Stimulated activated CD4-positive, alpha-beta T cell treated with anti-CD3 and anti-CD28 coated beads, Interleukin-12 subunit alpha, Interleukin-12 subunit beta, amount 100 ng/mL, for 4 hours (primary cell): ENCODE results near the gene ZNF277.
"Not testable (repeated sequence)": the region's sequence is repeated elsewhere in the genome, so short reads cannot be mapped to it uniquely, and the experiment has no call there.

ENCODE experiments used
- DNase-seq: peaks from one replicate; pipeline ENCODE4 v3.0.0-alpha.2; 2020

ZNF277 gene

GRCh38 chr7:112298543-112299100 is 92.1 kb downstream of the ZNF277 start:
- DNase-seq = no peak

GRCh38 chr7:112300072-112300471 is 93.6 kb downstream of the ZNF277 start:
- DNase-seq = no peak

GRCh38 chr7:112300831-112301407 is 94.4 kb downstream of the ZNF277 start:
- no peak for DNase-seq

GRCh38 chr7:112302566-112302965 is 96.1 kb downstream of the ZNF277 start:
- DNase-seq = no peak

- DNase-seq = no peak
These were observed 100.4 kb downstream of the ZNF277 start for GRCh38 chr7:112306903-112307302.

GRCh38 chr7:112307506-112307905 is 101.0 kb downstream of the ZNF277 start:
- DNase-seq = no peak

GRCh38 chr7:112308974-112309373 is 102.5 kb downstream of the ZNF277 start:
- DNase-seq = no peak

GRCh38 chr7:112316803-112317202 is 110.3 kb downstream of the ZNF277 start:
- not testable (repeated sequence) for DNase-seq

GRCh38 chr7:112322070-112322469 is 115.6 kb downstream of the ZNF277 start:
- DNase-seq = no peak

- DNase-seq = no peak
These were observed 121.1 kb downstream of the ZNF277 start for GRCh38 chr7:112327566-112327965.

- DNase-seq = no peak
These were observed 125.0 kb downstream of the ZNF277 start for GRCh38 chr7:112331492-112331891.

- no peak for DNase-seq
These were observed 127.9 kb downstream of the ZNF277 start for GRCh38 chr7:112334366-112334765.

- DNase-seq = no peak
These were observed 129.8 kb downstream of the ZNF277 start for GRCh38 chr7:112336261-112336660.

GRCh38 chr7:112336936-112337576 is 130.6 kb downstream of the ZNF277 start:
- no peak for DNase-seq

GRCh38 chr7:112337892-112338291 is 131.4 kb downstream of the ZNF277 start:
- no peak for DNase-seq

- DNase-seq = no peak
These were observed 132.3 kb downstream of the ZNF277 start for GRCh38 chr7:112338786-112339185.

- DNase-seq = no peak
These were observed 135.0 kb downstream of the ZNF277 start for GRCh38 chr7:112341464-112341863.

- no peak for DNase-seq
These were observed 140.0 kb downstream of the ZNF277 start for GRCh38 chr7:112346381-112347060.

- no peak for DNase-seq
These were observed 140.6 kb downstream of the ZNF277 start for GRCh38 chr7:112347088-112347487.

GRCh38 chr7:112350585-112350984 is 144.1 kb downstream of the ZNF277 start:
- DNase-seq = no peak

GRCh38 chr7:112356596-112356995 is 150.1 kb downstream of the ZNF277 start:
- DNase-seq = no peak

- no peak for DNase-seq
These were observed 150.6 kb downstream of the ZNF277 start for GRCh38 chr7:112357136-112357535.

- DNase-seq = no peak
These were observed 152.0 kb downstream of the ZNF277 start for GRCh38 chr7:112358513-112358912.

- no peak for DNase-seq
These were observed 152.6 kb downstream of the ZNF277 start for GRCh38 chr7:112359086-112359485.
